ENCODE measurements around the gene KCNQ4.

DNA sequence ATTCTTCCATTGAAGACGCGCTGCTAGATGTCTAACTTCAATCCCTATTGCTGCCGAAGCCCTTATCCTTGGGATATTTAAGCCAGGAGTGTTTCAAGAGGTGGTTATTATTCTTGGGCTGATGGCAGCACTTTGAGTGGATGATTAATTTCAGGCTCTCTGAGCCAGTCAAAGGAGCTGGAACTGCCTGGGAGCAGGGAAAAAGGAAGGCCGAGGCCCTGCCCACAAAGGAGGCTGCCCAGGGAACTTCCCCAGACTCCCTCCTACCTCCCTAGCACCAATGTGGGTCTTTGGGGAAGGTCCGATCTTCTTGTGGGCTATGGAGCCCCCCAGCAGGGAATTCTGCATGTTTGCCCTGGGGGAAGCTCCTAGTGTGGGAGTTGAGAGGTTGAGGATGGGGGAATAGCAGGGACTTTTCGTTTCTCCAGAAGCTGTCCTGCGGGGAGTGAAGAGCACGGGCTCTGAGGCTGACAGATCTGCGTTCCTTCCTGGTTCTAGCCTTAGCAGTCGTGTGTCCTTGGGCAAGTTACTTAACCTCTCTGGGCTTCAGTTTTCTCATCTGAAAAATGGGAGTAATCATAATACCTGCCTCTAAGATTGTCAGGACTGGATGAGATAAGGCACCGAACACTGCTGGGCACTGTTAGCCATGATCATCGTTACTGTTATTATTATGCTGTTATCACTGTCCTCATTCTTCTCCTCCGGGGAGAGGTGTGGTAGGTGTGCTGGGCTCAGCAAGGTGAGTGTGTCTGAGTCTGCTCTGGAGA is 6.3 kb downstream of the KCNQ4 start:
- TF ChIP-seq POLR2A (IDR thresholded peaks at IDR 0.05; ENCODE audit: low read length) (no peak), RAD21 (conservative IDR thresholded peaks at IDR 0.05 in 1 of 2, IDR thresholded peaks at IDR 0.05 in 1 of 2) (no peak), HDAC2 (IDR thresholded peaks at IDR 0.05) (no peak)
